ENCODE results near the gene CHN1. TPM values are rescaled to one million over a fixed set of nuclear protein-coding genes. Genes with fewer than 3 reads are reported as not detected.

Gene CHN1
- total RNA-seq, 2 donors from 2014 or later = 2.2 to 2.8 TPM

DNA sequence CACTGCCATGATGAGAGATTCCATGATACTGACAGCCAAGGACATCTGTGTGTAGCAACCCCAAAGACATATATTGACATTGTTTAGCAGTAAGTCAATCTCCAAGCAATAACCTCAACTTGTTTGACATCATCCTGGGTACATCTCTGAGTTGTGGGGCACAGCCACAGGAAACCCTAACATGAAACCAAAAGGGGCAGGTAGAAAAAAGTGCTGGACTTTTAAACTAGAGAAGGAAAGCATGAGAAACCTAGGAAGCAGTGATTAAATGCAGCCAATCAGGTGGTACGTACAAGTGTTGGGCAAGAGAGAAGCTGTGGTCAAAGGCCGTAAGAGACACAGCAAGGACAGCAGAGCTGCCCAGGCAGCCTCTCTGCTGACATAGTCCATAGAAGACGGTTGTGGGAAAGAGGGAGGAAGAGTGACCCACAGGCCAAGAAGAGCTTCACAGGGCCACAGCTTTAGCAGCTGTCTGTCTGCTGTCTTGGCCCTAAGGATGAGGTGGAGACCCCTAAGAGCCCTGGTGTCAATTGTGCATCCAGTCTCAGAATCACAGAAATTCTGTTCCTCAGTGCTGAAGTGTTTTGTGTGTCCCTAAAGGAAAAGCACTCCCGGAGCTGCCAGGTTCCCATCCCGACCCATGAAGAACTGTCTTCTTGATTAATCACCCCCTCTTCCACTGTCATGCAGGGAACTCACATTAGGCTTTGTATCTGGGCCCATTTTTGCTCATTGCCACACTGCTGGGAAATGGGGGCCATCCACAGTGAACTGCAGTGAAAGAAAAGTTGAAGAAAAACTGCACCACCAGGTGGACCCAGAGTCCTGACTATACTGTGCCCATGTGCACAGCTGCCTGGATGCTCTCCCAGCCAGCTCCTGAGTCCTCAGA lies 25.4 kb upstream of the CHN1 start:
- H3K36me3 ChIP-seq = no peaks in the 10 kb centered on the region
- no peaks in the 10 kb centered on the region for H3K4me1 ChIP-seq
- H3K27ac ChIP-seq = no peak overlapping the region
- TF ChIP-seq CTCF (IDR thresholded peaks at IDR 0.05) = no peak
- intact Hi-C loops (cut with DNase I) = no loop called here
- no peak overlapping the region for H3K4me3 ChIP-seq
- H3K9ac ChIP-seq (ENCODE audit: low read depth in 2 of 2, low read length in 2 of 2) = no peak overlapping the region
- no peaks in the 10 kb centered on the region for H3K9me3 ChIP-seq
- H3K27me3 ChIP-seq = no peaks in the 10 kb centered on the region
- peak; percentile 22 for DNase-seq

GRCh38 chr2:175027755-175028154 lies 22.6 kb upstream of the CHN1 start:
- no peak for DNase-seq
- no peak overlapping the region for H3K27ac ChIP-seq

GRCh38 chr2:175026385-175026784 lies 21.2 kb upstream of the CHN1 start:
- TF ChIP-seq CTCF (IDR thresholded peaks at IDR 0.05) = no peak
- Histone ChIP-seq H3K36me3 (no peaks in the 10 kb centered on the region), H3K4me3 (no peak overlapping the region), H3K27ac (no peak overlapping the region), H3K27me3 (no peaks in the 10 kb centered on the region), H3K9me3 (no peaks in the 10 kb centered on the region), H3K9ac (ENCODE audit: low read depth in 2 of 2, low read length in 2 of 2) (no peak overlapping the region), H3K4me1 (no peaks in the 10 kb centered on the region)
- intact Hi-C loops (cut with DNase I) = no loop called here
- DNase-seq = no peak

More at GRCh38 chr2:175027755-175028154, 22.6 kb upstream of the CHN1 start:
- Histone ChIP-seq H3K9ac (ENCODE audit: low read depth in 2 of 2, low read length in 2 of 2) (no peak overlapping the region), H3K9me3 (no peaks in the 10 kb centered on the region), H3K4me3 (no peak overlapping the region), H3K27me3 (no peaks in the 10 kb centered on the region), H3K4me1 (no peaks in the 10 kb centered on the region), H3K36me3 (no peaks in the 10 kb centered on the region)
- no peak for TF ChIP-seq CTCF (IDR thresholded peaks at IDR 0.05)
- intact Hi-C loops (cut with DNase I) = no loop called here

GRCh38 chr2:175025946-175026345 lies 20.8 kb upstream of the CHN1 start:
- intact Hi-C loops (cut with DNase I) = no loop called here
- Histone ChIP-seq H3K36me3 (no peaks in the 10 kb centered on the region), H3K9me3 (no peaks in the 10 kb centered on the region), H3K27ac (no peak overlapping the region), H3K27me3 (no peaks in the 10 kb centered on the region), H3K4me3 (no peak overlapping the region), H3K9ac (ENCODE audit: low read depth in 2 of 2, low read length in 2 of 2) (no peak overlapping the region), H3K4me1 (no peaks in the 10 kb centered on the region)
- no peak for TF ChIP-seq CTCF (IDR thresholded peaks at IDR 0.05)
- no peak for DNase-seq

DNA sequence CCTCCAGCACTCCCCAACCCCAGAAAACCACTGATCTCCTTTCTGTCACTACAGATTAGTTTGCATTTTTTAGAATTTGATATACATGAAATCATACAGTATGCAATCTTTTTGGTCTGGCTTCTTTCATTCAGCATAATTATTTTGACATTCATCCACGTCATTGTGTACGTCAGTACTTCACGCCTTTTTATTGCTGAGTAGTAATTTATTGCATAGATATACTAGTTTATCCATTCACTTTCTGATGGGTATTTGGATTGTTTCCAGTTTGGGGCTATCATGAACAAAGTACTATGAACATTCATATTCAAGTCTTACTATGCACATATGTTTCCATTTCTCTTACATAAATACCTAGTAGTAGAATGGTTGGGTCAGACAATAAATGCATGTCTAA lies 20.1 kb upstream of the CHN1 start:
- no peak overlapping the region for H3K4me3 ChIP-seq
- no peak for DNase-seq
- no peak for TF ChIP-seq CTCF (IDR thresholded peaks at IDR 0.05)

More for the DNA sequence above, 20.1 kb upstream of the CHN1 start:
- Histone ChIP-seq H3K27ac (no peak overlapping the region), H3K36me3 (no peaks in the 10 kb centered on the region), H3K9ac (ENCODE audit: low read depth in 2 of 2, low read length in 2 of 2) (no peak overlapping the region), H3K9me3 (no peaks in the 10 kb centered on the region), H3K4me1 (no peaks in the 10 kb centered on the region), H3K27me3 (no peaks in the 10 kb centered on the region)
- intact Hi-C loops (cut with DNase I) = no loop called here

All from colonic mucosa (tissue), 4 donors.